ENCODE results near the gene OPCML.

GRCh38 chr11:132535830-132536229, 996.5 kb downstream of the OPCML start:
- TF ChIP-seq, protein P1, sequence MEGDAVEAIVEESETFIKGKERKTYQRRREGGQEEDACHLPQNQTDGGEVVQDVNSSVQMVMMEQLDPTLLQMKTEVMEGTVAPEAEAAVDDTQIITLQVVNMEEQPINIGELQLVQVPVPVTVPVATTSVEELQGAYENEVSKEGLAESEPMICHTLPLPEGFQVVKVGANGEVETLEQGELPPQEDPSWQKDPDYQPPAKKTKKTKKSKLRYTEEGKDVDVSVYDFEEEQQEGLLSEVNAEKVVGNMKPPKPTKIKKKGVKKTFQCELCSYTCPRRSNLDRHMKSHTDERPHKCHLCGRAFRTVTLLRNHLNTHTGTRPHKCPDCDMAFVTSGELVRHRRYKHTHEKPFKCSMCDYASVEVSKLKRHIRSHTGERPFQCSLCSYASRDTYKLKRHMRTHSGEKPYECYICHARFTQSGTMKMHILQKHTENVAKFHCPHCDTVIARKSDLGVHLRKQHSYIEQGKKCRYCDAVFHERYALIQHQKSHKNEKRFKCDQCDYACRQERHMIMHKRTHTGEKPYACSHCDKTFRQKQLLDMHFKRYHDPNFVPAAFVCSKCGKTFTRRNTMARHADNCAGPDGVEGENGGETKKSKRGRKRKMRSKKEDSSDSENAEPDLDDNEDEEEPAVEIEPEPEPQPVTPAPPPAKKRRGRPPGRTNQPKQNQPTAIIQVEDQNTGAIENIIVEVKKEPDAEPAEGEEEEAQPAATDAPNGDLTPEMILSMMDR (conservative IDR thresholded peaks at IDR 0.05; ENCODE audit: low read length) = no peak
- TF ChIP-seq EZH2phosphoT487 (IDR thresholded peaks at IDR 0.05; ENCODE audit: borderline replicate concordance) = no peak
